PC-3 (cell line): Measurements from ENCODE around the gene SHMT1. TPM values are rescaled to one million over a fixed set of nuclear protein-coding genes. Genes with fewer than 3 reads are reported as not detected.
A peak's percentile ranks its signal among the peaks of the same experiment; 100 is the strongest.

Experiments
- ATAC-seq: fragments of 200-7000 bp; cut with Tn5 transposase; 2 replicates; pipeline ENCODE4 v1.9.1; 2020; ENCODE audit warnings: mild to moderate bottlenecking, moderate library complexity
- BruUV-seq: library from RNA; stranded (reverse); fragments of 400-500 nt; replicated peaks from 2 replicates; lab custom pipeline; 2021; lab: Mats Ljungman, UMichigan
- CTCF ChIA-PET: fragments of 300-600 bp; sonication (Branson Sonifier 250); formaldehyde crosslinking; loops from one replicate; lab custom pipeline; 2022; ENCODE audit warnings: antibody characterized with exemption; lab: Charles Lee
- POLR2A ChIA-PET: fragments of 300-600 bp; sonication (Branson Sonifier 250); formaldehyde crosslinking; loops from one replicate; lab custom pipeline; 2022; ENCODE audit warnings: antibody characterized with exemption; ENCODE audit not compliant: unreplicated experiment; lab: Charles Lee
- DNase-seq: peaks from one replicate; pipeline ENCODE4 v3.0.0-alpha.2; 2015
- H2AFZ ChIP-seq: fragments of 300-600 bp; sonication (generic); 2 replicates; pipeline ENCODE4 v1.6.0; 2016; ENCODE audit warnings: antibody characterized with exemption, low read length
- H3F3A ChIP-seq: fragments of 300-600 bp; sonication (generic); one replicate; pipeline ENCODE4 v1.6.0; 2017; ENCODE audit warnings: antibody characterized with exemption, low read length, control low read depth, mild to moderate bottlenecking; ENCODE audit not compliant: unreplicated experiment
- H3K27ac ChIP-seq: fragments of 300-600 bp; sonication (generic); 2 replicates; pipeline ENCODE4 v1.5.1; 2016; ENCODE audit warnings: mild to moderate bottlenecking, low read length
- H3K27me3 ChIP-seq: fragments of 300-600 bp; sonication (generic); 2 replicates; pipeline ENCODE4 v1.6.1; 2016; ENCODE audit warnings: low read length, mixed read lengths
- H3K36me3 ChIP-seq: fragments of 300-600 bp; sonication (generic); 2 replicates; pipeline ENCODE4 v1.6.1; 2016; ENCODE audit warnings: low read depth, mixed run types, low read length, mixed read lengths
- H3K4me1 ChIP-seq: fragments of 300-600 bp; sonication (generic); 2 replicates; pipeline ENCODE4 v1.5.1; 2016; ENCODE audit warnings: low read length; ENCODE audit not compliant: insufficient read depth
- H3K4me2 ChIP-seq: fragments of 300-600 bp; sonication (generic); 2 replicates; pipeline ENCODE4 v1.6.0; 2016; ENCODE audit warnings: low read length
- H3K4me3 ChIP-seq: fragments of 300-600 bp; sonication (generic); 2 replicates; pipeline ENCODE4 v1.5.1; 2016; ENCODE audit warnings: mild to moderate bottlenecking, low read length, mixed read lengths
- H3K79me2 ChIP-seq: fragments of 300-600 bp; sonication (generic); 2 replicates; pipeline ENCODE4 v1.6.1; 2017; ENCODE audit warnings: low read length, mixed read lengths
- H3K9ac ChIP-seq: fragments of 300-600 bp; sonication (generic); 2 replicates; pipeline ENCODE4 v1.6.0; 2016; ENCODE audit warnings: mild to moderate bottlenecking, low read length
- H3K9me2 ChIP-seq: fragments of 300-600 bp; sonication (generic); replicated peaks from 2 replicates; pipeline ENCODE4 v1.6.1; 2016; ENCODE audit warnings: mixed run types, low read length, mixed read lengths
- H3K9me3 ChIP-seq: fragments of 300-600 bp; sonication (generic); 2 replicates; pipeline ENCODE4 v1.6.1; 2016; ENCODE audit warnings: low read length, mixed read lengths
- H4K20me1 ChIP-seq: fragments of 300-600 bp; sonication (generic); 2 replicates; pipeline ENCODE4 v1.6.1; 2016; ENCODE audit warnings: low read length, mixed read lengths
- EZH2 ChIP-seq: fragments of 300-600 bp; sonication (generic); IDR thresholded peaks from one replicate; pipeline ENCODE4 v1.6.1; 2017; ENCODE audit warnings: antibody characterized with exemption, mild to moderate bottlenecking, low read length; ENCODE audit not compliant: unreplicated experiment
- EZH2phosphoT487 ChIP-seq: fragments of 300-600 bp; sonication (generic); IDR thresholded peaks from 2 replicates; pipeline ENCODE4 v1.6.1; 2018; ENCODE audit warnings: mild to moderate bottlenecking, antibody characterized with exemption, low read length, borderline replicate concordance
- intact Hi-C: fragments of 100-400 bp; cut with micrococcal nuclease; formaldehyde crosslinking; loops from 2 replicates; pipeline ENCODE4 v1.9.0; 2023
- total RNA-seq: library from RNA; depleted of rRNA; stranded (reverse); fragments of >200 nt; gene quantifications from 2 replicates; pipeline ENCODE4 v1.2.3, GENCODE V29; 2014
- TF ChIP-seq, protein P1 (sequence below): fragments of 300-600 bp; sonication (generic); conservative IDR thresholded peaks from 2 replicates; pipeline ENCODE4 v1.5.1; 2017; ENCODE audit warnings: antibody characterized with exemption, low read depth, mild to moderate bottlenecking, low read length

SHMT1 gene
- total RNA-seq, 1 experiment from 2014 or later: 61.5 TPM

DNA sequence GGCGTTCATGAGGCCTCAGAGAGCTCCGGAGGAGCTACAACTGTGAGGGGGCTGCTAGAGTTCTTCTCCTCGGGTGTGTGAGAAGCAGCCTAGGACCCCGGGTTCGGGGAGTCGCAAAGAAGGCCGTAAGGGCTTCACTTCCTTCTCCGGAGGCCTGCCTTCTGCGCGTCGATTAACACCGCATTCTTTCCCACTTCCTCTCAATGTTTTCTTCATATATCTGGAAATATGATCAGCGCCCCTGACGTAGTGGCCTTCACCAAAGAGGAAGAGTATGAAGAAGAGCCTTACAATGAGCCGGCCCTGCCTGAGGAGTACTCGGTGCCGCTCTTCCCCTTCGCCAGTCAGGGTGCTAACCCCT lies 47.8 kb downstream of the SHMT1 start:
- Histone ChIP-seq H3K4me2 (peak overlapping the region; percentile 96), H3K36me3 (peaks cover 23% of the 10 kb centered on the region; the same call in 1 of the 2 replicates), H3F3A (no peaks in the 10 kb centered on the region), H3K27ac (peak overlapping the region; percentile 81), H3K9ac (peak overlapping the region; percentile 92), H3K4me1 (peaks cover 65% of the 10 kb centered on the region), H3K9me2 (no peaks in the 10 kb centered on the region), H2AFZ (peak overlapping the region; percentile 90), H3K9me3 (no peaks in the 10 kb centered on the region), H3K79me2 (peaks cover 92% of the 10 kb centered on the region), H4K20me1 (peaks cover 11% of the 10 kb centered on the region; the same call in 1 of the 2 replicates), H3K27me3 (no peaks in the 10 kb centered on the region), H3K4me3 (peak overlapping the region; percentile 97)
- ChIA-PET POLR2A (no interaction called here), CTCF (no interaction called here)
- TSS peak; percentile 58 for BruUV-seq
- intact Hi-C loops: no loop called here
- ATAC-seq (no peak), DNase-seq (no peak)
- TF ChIP-seq EZH2phosphoT487 (no peak), EZH2 (no peak)
- TF ChIP-seq, protein P1, sequence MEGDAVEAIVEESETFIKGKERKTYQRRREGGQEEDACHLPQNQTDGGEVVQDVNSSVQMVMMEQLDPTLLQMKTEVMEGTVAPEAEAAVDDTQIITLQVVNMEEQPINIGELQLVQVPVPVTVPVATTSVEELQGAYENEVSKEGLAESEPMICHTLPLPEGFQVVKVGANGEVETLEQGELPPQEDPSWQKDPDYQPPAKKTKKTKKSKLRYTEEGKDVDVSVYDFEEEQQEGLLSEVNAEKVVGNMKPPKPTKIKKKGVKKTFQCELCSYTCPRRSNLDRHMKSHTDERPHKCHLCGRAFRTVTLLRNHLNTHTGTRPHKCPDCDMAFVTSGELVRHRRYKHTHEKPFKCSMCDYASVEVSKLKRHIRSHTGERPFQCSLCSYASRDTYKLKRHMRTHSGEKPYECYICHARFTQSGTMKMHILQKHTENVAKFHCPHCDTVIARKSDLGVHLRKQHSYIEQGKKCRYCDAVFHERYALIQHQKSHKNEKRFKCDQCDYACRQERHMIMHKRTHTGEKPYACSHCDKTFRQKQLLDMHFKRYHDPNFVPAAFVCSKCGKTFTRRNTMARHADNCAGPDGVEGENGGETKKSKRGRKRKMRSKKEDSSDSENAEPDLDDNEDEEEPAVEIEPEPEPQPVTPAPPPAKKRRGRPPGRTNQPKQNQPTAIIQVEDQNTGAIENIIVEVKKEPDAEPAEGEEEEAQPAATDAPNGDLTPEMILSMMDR: no peak

DNA sequence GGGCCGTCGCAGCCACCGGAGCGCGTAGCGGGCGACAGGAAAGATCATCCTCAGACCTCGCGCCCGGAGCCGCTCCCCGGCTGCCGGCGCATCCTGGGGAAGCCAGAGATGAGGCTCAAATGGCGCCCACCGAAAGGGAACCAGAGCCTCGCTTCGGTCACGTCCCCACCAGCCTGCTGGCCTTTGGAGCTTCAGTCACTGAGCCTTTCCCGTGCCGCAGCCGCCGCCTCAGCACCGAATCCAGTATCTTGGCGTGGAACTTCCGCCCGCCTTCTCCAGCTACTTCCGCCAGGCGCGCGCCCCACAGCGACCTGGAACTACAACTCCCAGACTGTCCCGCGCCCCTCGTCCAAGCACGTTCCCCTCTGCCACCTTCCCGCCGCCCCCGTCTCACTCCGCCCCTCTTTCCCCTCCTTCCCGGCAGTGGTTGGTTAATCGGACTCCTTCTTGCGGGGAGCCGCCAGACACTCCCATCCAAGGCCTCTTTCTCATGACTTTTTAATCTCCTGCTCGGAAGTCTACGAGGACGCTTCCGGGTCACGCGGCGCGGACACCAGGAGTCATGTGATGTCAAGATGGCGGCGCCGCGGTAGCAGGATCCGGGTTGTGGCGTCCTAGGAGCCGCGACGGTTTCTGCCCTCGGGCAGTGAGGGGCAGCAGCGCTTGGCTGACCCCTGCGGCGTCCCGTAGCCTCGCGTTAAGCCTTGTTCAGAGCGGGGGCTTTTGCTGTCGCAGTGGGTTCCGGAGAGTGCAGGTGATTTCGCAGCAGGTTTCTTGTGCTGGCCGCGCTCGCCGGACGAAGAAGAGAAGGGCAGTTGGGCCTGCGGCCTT lies 48.4 kb downstream of the SHMT1 start, which contains the start of the genes SMCR8 and TOP3A:
TSS of gene SMCR8 (plus strand) at position 563 of the 831 bp plus-strand sequence. CDS start 497 bp downstream, outside the sequence.
TSS of gene TOP3A (minus strand) at position 264 of the 831 bp plus-strand sequence. CDS start at position 48, 216 bp downstream.
- no peaks in the 10 kb centered on the region for H3K27me3 ChIP-seq
- H4K20me1 ChIP-seq: peaks cover 11% of the 10 kb centered on the region; the same call in 1 of the 2 replicates
- intact Hi-C loops: no loop called here
- H3F3A ChIP-seq: no peaks in the 10 kb centered on the region
- ChIA-PET POLR2A (interaction anchor here (0.6 kb wide), 1 partner anchor 9 kb away, joined by 3 read pairs; no protein-coding TSS in a partner anchor), CTCF (interaction anchor here (0.5 kb wide), 1 partner anchor 501 kb away, joined by 5 read pairs; no protein-coding TSS in a partner anchor)
- peak within 1 kb of the TSS; percentile 92 for H3K9ac ChIP-seq
- H3K9me3 ChIP-seq: no peaks in the 10 kb centered on the region
- H3K27ac ChIP-seq: peak within 1 kb of the TSS; percentile 81
- TF ChIP-seq, protein P1: no peak
- TF ChIP-seq EZH2phosphoT487 (no peak), EZH2 (no peak)
- H3K36me3 ChIP-seq: peaks cover 26% of the 10 kb centered on the region; the same call in 1 of the 2 replicates
- ATAC-seq (peak; percentile 87), DNase-seq (peak; percentile 97)
- H2AFZ ChIP-seq: peak within 1 kb of the TSS; percentile 90
- peak within 1 kb of the TSS; percentile 97 for H3K4me3 ChIP-seq
- H3K9me2 ChIP-seq: no peaks in the 10 kb centered on the region
- BruUV-seq: no TSS peak
- peaks cover 92% of the 10 kb centered on the region for H3K79me2 ChIP-seq
- H3K4me2 ChIP-seq: peak within 1 kb of the TSS; percentile 96
- peaks cover 60% of the 10 kb centered on the region for H3K4me1 ChIP-seq
